ENCODE measurements around the gene LSM3.

LSM3 gene

DNA sequence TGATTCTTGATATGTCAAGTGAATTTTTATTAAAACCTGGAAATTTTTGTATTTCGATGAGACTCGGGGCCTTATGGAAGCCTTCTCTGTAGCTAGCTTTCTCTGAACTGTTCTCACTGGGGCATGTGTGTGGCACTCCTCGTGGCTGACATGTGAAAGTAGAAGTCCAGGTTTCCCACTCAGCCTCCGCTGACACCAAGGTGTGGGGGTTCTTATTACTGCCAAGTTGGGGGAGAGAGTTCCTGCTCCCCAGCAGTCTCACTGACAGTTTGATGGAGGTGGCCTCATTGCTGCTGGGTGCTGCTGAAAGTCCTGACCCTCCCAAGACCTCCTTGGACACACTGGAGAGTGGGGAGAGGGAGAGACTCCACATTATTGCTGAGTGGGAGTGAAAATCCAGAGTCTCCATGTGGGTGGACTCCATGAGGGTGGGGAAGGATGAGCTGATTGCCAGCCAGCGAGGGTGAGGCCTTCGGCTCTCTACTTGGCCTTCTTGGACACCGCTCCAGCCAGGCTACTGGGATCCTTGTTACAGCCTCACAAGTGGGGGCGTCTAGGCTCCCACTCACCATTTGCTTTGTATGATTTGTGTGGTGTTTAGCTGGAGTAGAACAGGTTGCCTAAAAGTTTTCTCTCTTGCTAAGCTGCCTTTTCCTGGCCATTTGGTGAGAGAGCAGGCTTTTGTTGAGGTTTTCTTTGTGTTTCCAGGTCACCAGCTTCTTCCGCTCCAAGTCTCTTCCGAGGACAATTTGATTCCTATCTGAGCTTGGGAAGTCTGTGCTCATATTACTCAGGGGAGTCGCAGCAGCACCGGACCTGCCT lies 64.1 kb downstream of the LSM3 start:
- DNase-seq (ENCODE audit: low read depth): no peak

DNA sequence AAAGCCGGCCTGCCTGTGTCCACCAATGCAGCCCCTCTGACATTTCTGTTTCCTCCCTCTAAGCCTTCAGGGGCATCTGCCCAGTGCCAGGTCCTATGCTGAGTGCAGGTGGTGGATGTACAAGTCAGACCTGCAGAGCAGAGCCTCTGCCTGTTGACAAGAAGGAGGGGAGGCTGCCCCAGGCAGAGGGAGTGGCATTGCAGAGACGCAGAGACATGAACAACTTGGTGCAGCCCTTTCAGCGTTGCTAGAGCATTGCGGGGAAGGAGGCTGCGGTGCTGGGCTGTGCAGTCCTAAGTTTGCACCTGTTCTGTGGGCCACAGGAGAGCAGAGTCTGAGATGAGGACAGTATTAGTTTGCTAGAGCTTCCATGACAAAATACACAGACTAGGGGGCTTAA lies 65.2 kb downstream of the LSM3 start:
- no peak for DNase-seq (ENCODE audit: low read depth)

DNA sequence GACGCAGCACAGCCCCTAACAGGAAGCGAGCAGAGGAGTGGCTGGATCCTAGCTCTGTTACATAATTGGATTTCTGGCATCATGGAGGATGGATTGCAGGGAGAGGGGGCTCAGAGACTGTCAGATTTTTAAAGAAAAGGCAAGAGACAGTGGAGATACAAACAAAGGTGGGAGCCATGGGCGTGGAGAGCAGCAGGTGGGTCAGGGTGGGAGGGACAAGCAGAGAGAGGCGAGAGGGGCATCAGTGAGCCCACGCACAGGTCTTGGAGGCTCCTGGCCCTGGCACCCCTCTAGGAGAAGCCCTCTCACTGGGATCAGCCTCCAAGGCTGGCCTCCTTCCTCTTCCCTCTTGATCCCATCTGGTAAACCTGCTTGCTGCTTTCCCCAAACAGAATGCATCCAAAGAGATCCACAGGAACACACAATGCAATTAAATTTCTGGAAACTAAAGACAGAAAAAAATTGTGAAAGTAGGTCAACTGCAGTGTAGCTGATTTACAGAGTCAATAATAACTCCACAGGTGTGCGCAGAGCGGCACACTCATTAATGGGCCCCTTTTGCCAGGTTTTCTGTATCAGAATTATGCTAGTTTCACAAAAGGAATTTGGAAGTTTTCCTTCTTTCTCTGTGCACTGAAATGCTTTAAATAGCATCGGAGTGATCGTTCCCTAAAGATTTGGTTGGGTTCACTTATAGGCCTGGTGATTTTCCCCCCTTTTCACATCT lies 66.1 kb downstream of the LSM3 start:
- DNase-seq (ENCODE audit: low read depth): no peak

DNA sequence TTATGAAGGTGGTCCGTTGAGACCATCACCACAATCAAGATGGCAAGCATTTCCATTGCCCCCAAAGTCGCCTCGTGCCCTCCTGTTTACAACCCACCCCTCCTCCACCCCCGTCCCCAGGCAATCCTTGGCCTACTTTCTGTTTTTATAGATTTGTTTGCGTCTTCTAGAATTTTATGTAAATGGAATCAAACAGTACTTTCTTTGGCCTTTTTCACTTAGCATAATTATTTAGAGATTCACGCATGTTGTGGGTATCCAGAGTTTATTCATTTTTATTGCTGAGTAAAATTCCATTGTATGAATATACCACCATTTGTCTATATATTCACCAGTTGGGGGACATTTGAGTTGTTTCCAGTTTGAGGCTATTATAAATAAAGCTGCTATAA lies 66.6 kb downstream of the LSM3 start:
- no peak for DNase-seq (ENCODE audit: low read depth)

- no peak for DNase-seq (ENCODE audit: low read depth)
Measured at GRCh38 chr3:14245822-14246221, 67.2 kb downstream of the LSM3 start.

GRCh38 chr3:14246414-14246813 lies 67.8 kb downstream of the LSM3 start:
- no peak for DNase-seq (ENCODE audit: low read depth)

- no peak for DNase-seq (ENCODE audit: low read depth)
Measured at GRCh38 chr3:14248477-14248848, 69.8 kb downstream of the LSM3 start.

GRCh38 chr3:14248849-14249523 lies 70.4 kb downstream of the LSM3 start:
- peak; percentile 30 for DNase-seq (ENCODE audit: low read depth)
